ENCODE data around the gene RPN2.

Gene RPN2

GRCh38 chr20:37179683-37180524, 774 bp downstream of the RPN2 start:
- no peak for DNase-seq (ENCODE audit: low read depth in 3 of 3, low spot score in 1 of 3)

GRCh38 chr20:37185686-37186085, 6.6 kb downstream of the RPN2 start:
- DNase-seq (ENCODE audit: low read depth in 3 of 3, low spot score in 1 of 3), result no peak

- no peak for DNase-seq (ENCODE audit: low read depth in 3 of 3, low spot score in 1 of 3)
Observed at GRCh38 chr20:37188787-37189186, 9.7 kb downstream of the RPN2 start.

GRCh38 chr20:37189416-37190016, 10.4 kb downstream of the RPN2 start:
- DNase-seq (ENCODE audit: low read depth in 3 of 3, low spot score in 1 of 3), result no peak

- DNase-seq (ENCODE audit: low read depth in 3 of 3, low spot score in 1 of 3), result no peak
Observed at GRCh38 chr20:37190354-37191112, 11.4 kb downstream of the RPN2 start.

- peak; percentile 25 to 52 (median 38) for DNase-seq (ENCODE audit: low read depth in 3 of 3, low spot score in 1 of 3)
Observed at GRCh38 chr20:37192137-37192854, 13.2 kb downstream of the RPN2 start.

GRCh38 chr20:37193226-37193625, 14.1 kb downstream of the RPN2 start:
- no peak for DNase-seq (ENCODE audit: low read depth in 3 of 3, low spot score in 1 of 3)

- no peak for DNase-seq (ENCODE audit: low read depth in 3 of 3, low spot score in 1 of 3)
Observed at GRCh38 chr20:37193821-37194220, 14.7 kb downstream of the RPN2 start.

GRCh38 chr20:37194621-37195417, 15.7 kb downstream of the RPN2 start:
- no peak for DNase-seq (ENCODE audit: low read depth in 3 of 3, low spot score in 1 of 3)

- no peak for DNase-seq (ENCODE audit: low read depth in 3 of 3, low spot score in 1 of 3)
Observed at GRCh38 chr20:37198932-37199660, 20.0 kb downstream of the RPN2 start.

- no peak for DNase-seq (ENCODE audit: low read depth in 3 of 3, low spot score in 1 of 3)
Observed at GRCh38 chr20:37200376-37200775, 21.2 kb downstream of the RPN2 start.

GRCh38 chr20:37200926-37201826, 22.0 kb downstream of the RPN2 start:
- no peak for DNase-seq (ENCODE audit: low read depth in 3 of 3, low spot score in 1 of 3)

- no peak for DNase-seq (ENCODE audit: low read depth in 3 of 3, low spot score in 1 of 3)
Observed at GRCh38 chr20:37201827-37202162, 22.7 kb downstream of the RPN2 start.

GRCh38 chr20:37202267-37202943, 23.3 kb downstream of the RPN2 start:
- DNase-seq (ENCODE audit: low read depth in 3 of 3, low spot score in 1 of 3), result no peak

- no peak for DNase-seq (ENCODE audit: low read depth in 3 of 3, low spot score in 1 of 3)
Observed at GRCh38 chr20:37204056-37204455, 24.9 kb downstream of the RPN2 start.

GRCh38 chr20:37205130-37205529, 26.0 kb downstream of the RPN2 start:
- DNase-seq (ENCODE audit: low read depth in 3 of 3, low spot score in 1 of 3), result no peak

- no peak for DNase-seq (ENCODE audit: low read depth in 3 of 3, low spot score in 1 of 3)
Observed at GRCh38 chr20:37205794-37206193, 26.7 kb downstream of the RPN2 start.

- DNase-seq (ENCODE audit: low read depth in 3 of 3, low spot score in 1 of 3), result no peak
Observed at GRCh38 chr20:37207171-37207570, 28.0 kb downstream of the RPN2 start.

Measured in stimulated activated CD4-positive, alpha-beta T cell treated with anti-CD3 and anti-CD28 coated beads, TNF-alpha, amount 100 ng/mL, for 1 hour (primary cell).